Amygdala (tissue), 56 donors: ENCODE results near the gene GIGYF2.
"Not testable (repeated sequence)": the region's sequence is repeated elsewhere in the genome, so short reads cannot be mapped to it uniquely, and the experiment has no call there.

Experiments
- DNase-seq, 56 donors: peaks; one replicate each; lab custom pipeline; 2025; lab: John Stamatoyannopoulos, UW

The GIGYF2 gene

GRCh38 chr2:232685391-232685790 lies 11.7 kb upstream of the GIGYF2 start:
- DNase-seq, result not testable (repeated sequence)

GRCh38 chr2:232687382-232688160 lies 9.6 kb upstream of the GIGYF2 start:
- DNase-seq, result no peak

- no peak for DNase-seq
These were observed 8.9 kb upstream of the GIGYF2 start for GRCh38 chr2:232688201-232688600.

GRCh38 chr2:232689152-232689910 lies 7.8 kb upstream of the GIGYF2 start:
- DNase-seq, result peak in 34 of 56 donors; percentile 5 to 72 (median 34)

GRCh38 chr2:232691117-232691516 lies 6.0 kb upstream of the GIGYF2 start:
- not testable (repeated sequence) for DNase-seq

GRCh38 chr2:232693344-232693743 lies 3.8 kb upstream of the GIGYF2 start:
- no peak for DNase-seq

GRCh38 chr2:232696609-232697058 lies 497 bp upstream of the GIGYF2 start:
- no peak for DNase-seq

- peak in 5 of 56 donors; percentile 40 to 48 (median 45) for DNase-seq
These were observed 628 bp downstream of the GIGYF2 start for GRCh38 chr2:232697807-232698110.

GRCh38 chr2:232698556-232699091 lies 1.5 kb downstream of the GIGYF2 start:
- no peak for DNase-seq

- DNase-seq, result no peak
These were observed 2.0 kb downstream of the GIGYF2 start for GRCh38 chr2:232699110-232699509.

GRCh38 chr2:232700154-232700553 lies 3.0 kb downstream of the GIGYF2 start:
- DNase-seq, result no peak

GRCh38 chr2:232707076-232707475 lies 9.9 kb downstream of the GIGYF2 start:
- DNase-seq, result no peak

GRCh38 chr2:232713505-232713904 lies 16.4 kb downstream of the GIGYF2 start:
- DNase-seq, result no peak

GRCh38 chr2:232714969-232715368 lies 17.8 kb downstream of the GIGYF2 start:
- no peak for DNase-seq

GRCh38 chr2:232720056-232720455 lies 22.9 kb downstream of the GIGYF2 start:
- not testable (repeated sequence) for DNase-seq

- DNase-seq, result no peak
These were observed 24.1 kb downstream of the GIGYF2 start for GRCh38 chr2:232721261-232721660.

- no peak for DNase-seq
These were observed 24.8 kb downstream of the GIGYF2 start for GRCh38 chr2:232721882-232722281.

GRCh38 chr2:232723027-232723426 lies 25.9 kb downstream of the GIGYF2 start:
- no peak for DNase-seq

GRCh38 chr2:232728785-232729184 lies 31.7 kb downstream of the GIGYF2 start:
- DNase-seq, result no peak

- DNase-seq, result no peak
These were observed 34.3 kb downstream of the GIGYF2 start for GRCh38 chr2:232731470-232731869.

- no peak for DNase-seq
These were observed 44.2 kb downstream of the GIGYF2 start for GRCh38 chr2:232741294-232741693.

GRCh38 chr2:232741972-232742371 lies 44.8 kb downstream of the GIGYF2 start:
- no peak for DNase-seq
